HCT116 (cell line): ENCODE data around the gene CYP4A11. TPM values are rescaled to one million over a fixed set of nuclear protein-coding genes. Genes with fewer than 3 reads are reported as not detected.
"Not testable (repeated sequence)": the region's sequence is repeated elsewhere in the genome, so short reads cannot be mapped to it uniquely, and the experiment has no call there.

Experiments
- ATAC-seq: fragments of 200-7000 bp; cut with Tn5 transposase; 2 replicates; pipeline ENCODE4 v1.9.1; 2020; ENCODE audit warnings: mild to moderate bottlenecking, moderate library complexity
- BruUV-seq: library from RNA; stranded (reverse); fragments of 400-500 nt; replicated peaks from 2 replicates; lab custom pipeline; 2021; lab: Mats Ljungman, UMichigan
- CTCF ChIA-PET: fragments of 300-600 bp; sonication (Branson Sonifier 250); formaldehyde crosslinking; loops from one replicate; lab custom pipeline; 2021; ENCODE audit warnings: antibody characterized with exemption; lab: Charles Lee
- POLR2A ChIA-PET: fragments of 300-600, 350-600 bp; sonication (Branson Sonifier 250); formaldehyde crosslinking; loops from one replicate; lab custom pipeline; 2021; ENCODE audit warnings: antibody characterized with exemption; lab: Charles Lee
- RAD21 ChIA-PET, 2 experiments: fragments of 300-600 bp; sonication (Branson Sonifier 250); formaldehyde crosslinking; loops; one replicate each; lab custom pipeline; 2023; ENCODE audit warnings: low total read pairs in 2 of 2; ENCODE audit not compliant: uncharacterized antibody in 2 of 2, unreplicated experiment in 2 of 2, low non-redundant PET in 1 of 2; lab: Charles Lee
- DNase-seq: peaks from one replicate; pipeline ENCODE4 v3.0.0-alpha.2; 2010; ENCODE audit warnings: low read depth, low spot score
- H2AFZ ChIP-seq: fragments of 200-600 bp; shearing (Covaris generic), sonication (generic); 2 replicates; pipeline ENCODE4 v1.6.1; 2017; ENCODE audit warnings: low read depth, mixed run types, mixed read lengths, antibody characterized with exemption, low read length; ENCODE audit not compliant: poor library complexity, severe bottlenecking
- H3K27ac ChIP-seq: 2 replicates; pipeline ENCODE4 v1.5.1; 2012; ENCODE audit warnings: low read depth, low read length
- H3K27me3 ChIP-seq: fragments of 200-600 bp; sonication (generic); 2 replicates; pipeline ENCODE4 v1.6.1; 2016; ENCODE audit warnings: mixed run types, low read length, mixed read lengths; ENCODE audit not compliant: insufficient read depth
- H3K36me3 ChIP-seq, 2 experiments: fragments of 200-500 bp in 1 of 2; fragments of 200-600 bp in 1 of 2; sonication (Bioruptor generic) in 1 of 2; sonication (generic) in 1 of 2; 2 replicates each; pipeline versions ENCODE4 v1.5.1 to v1.6.1; 2014 to 2016; ENCODE audit warnings: low read length in 2 of 2, inconsistent platforms in 1 of 2, mixed read lengths in 1 of 2, mixed run types in 1 of 2; ENCODE audit not compliant: insufficient read depth in 2 of 2, control insufficient read depth in 1 of 2
- H3K4me1 ChIP-seq, 2 experiments: fragments of 200-600 bp in 1 of 2; sonication (generic) in 1 of 2; 2 replicates each; pipeline versions ENCODE4 v1.5.1 to v1.6.1; 2012 to 2017; ENCODE audit warnings: low read length in 2 of 2, inconsistent platforms in 1 of 2, mild to moderate bottlenecking in 1 of 2, mixed read lengths in 1 of 2, mixed run types in 1 of 2, moderate library complexity in 1 of 2; ENCODE audit not compliant: insufficient read depth in 2 of 2, control insufficient read depth in 1 of 2
- H3K4me2 ChIP-seq: fragments of 200-600 bp; sonication (generic); 2 replicates; pipeline ENCODE4 v1.6.1; 2017; ENCODE audit warnings: mixed run types, low read length, mixed read lengths
- H3K4me3 ChIP-seq, 2 experiments: fragments of 200-600 bp in 1 of 2; sonication (generic) in 1 of 2; replicated peaks in 1 of 2; 2 replicates each; pipeline ENCODE4 v1.5.1; 2011 to 2016; ENCODE audit warnings: low read length in 2 of 2, control low read depth in 1 of 2, low read depth in 1 of 2, mild to moderate bottlenecking in 1 of 2, mixed read lengths in 1 of 2, mixed run types in 1 of 2
- H3K79me2 ChIP-seq: fragments of 200-600 bp; sonication (generic); 2 replicates; pipeline ENCODE4 v1.6.1; 2017; ENCODE audit warnings: mild to moderate bottlenecking, mixed run types, low read length, moderate library complexity, mixed read lengths; ENCODE audit not compliant: insufficient read depth
- H3K9ac ChIP-seq: fragments of 200-600 bp; sonication (generic); 2 replicates; pipeline ENCODE4 v1.6.1; 2016; ENCODE audit warnings: low read length, mixed read lengths
- H3K9me2 ChIP-seq: fragments of 200-600 bp; sonication (generic), shearing (Covaris generic); 2 replicates; pipeline ENCODE4 v1.6.1; 2017; ENCODE audit warnings: mixed run types, mild to moderate bottlenecking, moderate library complexity; ENCODE audit not compliant: insufficient read depth
- H3K9me3 ChIP-seq, 2 experiments: fragments of 200-500 bp in 1 of 2; fragments of 200-600 bp in 1 of 2; sonication (Bioruptor generic) in 1 of 2; sonication (generic) in 1 of 2; 2 replicates each; pipeline ENCODE4 v1.6.1; 2014 to 2017; ENCODE audit warnings: low read length in 2 of 2, mixed read lengths in 2 of 2, inconsistent platforms in 1 of 2, low read depth in 1 of 2, mild to moderate bottlenecking in 1 of 2, mixed run types in 1 of 2, moderate library complexity in 1 of 2; ENCODE audit not compliant: control insufficient read depth in 1 of 2, insufficient read depth in 1 of 2
- H4K20me1 ChIP-seq: fragments of 200-600 bp; sonication (generic), shearing (Covaris generic); 2 replicates; pipeline ENCODE4 v1.6.1; 2017; ENCODE audit warnings: mixed run types, mild to moderate bottlenecking, moderate library complexity; ENCODE audit not compliant: insufficient read depth
- JUND ChIP-seq: IDR thresholded peaks from 2 replicates; pipeline ENCODE4 v1.6.1; 2012
- ZBTB33 ChIP-seq: IDR thresholded peaks from 2 replicates; pipeline ENCODE4 v1.6.1; 2011; ENCODE audit warnings: mild to moderate bottlenecking, low read length, moderate library complexity; ENCODE audit not compliant: insufficient replicate concordance; ENCODE audit errors: extremely low read depth
- intact Hi-C: fragments of 100-400 bp; cut with micrococcal nuclease; formaldehyde crosslinking; loops from 2 replicates; pipeline ENCODE4 v1.10.0; 2022
- total RNA-seq: library from RNA; stranded (reverse); gene quantifications from one replicate; pipeline ENCODE4 v1.2.1, GENCODE V29; 2021; ENCODE audit not compliant: unreplicated experiment

Gene CYP4A11
- total RNA-seq, 1 experiment from 2014 or later: not detected

GRCh38 chr1:46903481-46903880 is 37.8 kb downstream of the CYP4A11 start:
- no peaks in the 10 kb centered on the region for H3K9me3 ChIP-seq
- no peaks in the 10 kb centered on the region; the same call in 1 of the 2 replicates for H3K27me3 ChIP-seq
- no peak for TF ChIP-seq JUND
- ChIA-PET POLR2A (no interaction called here), CTCF (no interaction called here), RAD21 (no interaction called here)
- H2AFZ ChIP-seq: no peak overlapping the region
- no peak overlapping the region for H3K4me3 ChIP-seq
- H4K20me1 ChIP-seq: no peaks in the 10 kb centered on the region
- DNase-seq (no peak), ATAC-seq (no peak)
- intact Hi-C loops: no loop called here
- no peak overlapping the region for H3K9ac ChIP-seq
- no peaks in the 10 kb centered on the region for H3K9me2 ChIP-seq
- no peaks in the 10 kb centered on the region for H3K4me1 ChIP-seq
- BruUV-seq: no TSS peak
- H3K4me2 ChIP-seq: no peak overlapping the region
- H3K79me2 ChIP-seq: no peaks in the 10 kb centered on the region
- H3K36me3 ChIP-seq: no peaks in the 10 kb centered on the region
- H3K27ac ChIP-seq: no peak overlapping the region

GRCh38 chr1:46900401-46900800 is 40.9 kb downstream of the CYP4A11 start:
- RAD21 ChIA-PET: no interaction called here
- intact Hi-C loops: no loop called here

GRCh38 chr1:46881656-46882055 is 59.6 kb downstream of the CYP4A11 start:
- H3K9me3 ChIP-seq, CTCF ChIA-PET, BruUV-seq, H3K4me2 ChIP-seq, H4K20me1 ChIP-seq, H3K79me2 ChIP-seq, H3K27me3 ChIP-seq, H3K9me2 ChIP-seq, H2AFZ ChIP-seq, H3K4me1 ChIP-seq, H3K36me3 ChIP-seq, RAD21 ChIA-PET, POLR2A ChIA-PET, H3K9ac ChIP-seq, ATAC-seq, intact Hi-C loops, H3K4me3 ChIP-seq, DNase-seq, H3K27ac ChIP-seq: not testable (repeated sequence)

More at GRCh38 chr1:46900401-46900800, 40.9 kb downstream of the CYP4A11 start:
- Histone ChIP-seq H4K20me1 (no peaks in the 10 kb centered on the region), H3K4me1 (no peaks in the 10 kb centered on the region), H3K27ac (no peak overlapping the region), H3K9me3 (no peaks in the 10 kb centered on the region), H3K27me3 (no peaks in the 10 kb centered on the region; the same call in 1 of the 2 replicates), H3K79me2 (no peaks in the 10 kb centered on the region), H3K9me2 (no peaks in the 10 kb centered on the region), H2AFZ (no peak overlapping the region), H3K9ac (no peak overlapping the region), H3K4me3 (no peak overlapping the region), H3K4me2 (no peak overlapping the region), H3K36me3 (no peaks in the 10 kb centered on the region)
- BruUV-seq: no TSS peak
- POLR2A ChIA-PET: no interaction called here
- no peak for ATAC-seq
- no peak for TF ChIP-seq ZBTB33
- CTCF ChIA-PET: no interaction called here
- no peak for DNase-seq
